Skeletal muscle satellite cell (primary cell): ENCODE measurements around the gene D2HGDH.
A peak's percentile ranks its signal among the peaks of the same experiment; 100 is the strongest.
"Not testable (repeated sequence)": the region's sequence is repeated elsewhere in the genome, so short reads cannot be mapped to it uniquely, and the experiment has no call there.

Experiments
- H3K27me3 ChIP-seq: 2 replicates; pipeline ENCODE4 v1.7.0; 2013; ENCODE audit warnings: low read length; ENCODE audit not compliant: control insufficient read depth, insufficient read depth
- H3K36me3 ChIP-seq: 2 replicates; pipeline ENCODE4 v1.7.0; 2013; ENCODE audit warnings: mild to moderate bottlenecking, control low read depth, low read length; ENCODE audit not compliant: insufficient read depth
- H3K4me1 ChIP-seq: 2 replicates; pipeline ENCODE4 v1.7.0; 2013; ENCODE audit warnings: low read length; ENCODE audit not compliant: control insufficient read depth, insufficient read depth
- H3K4me2 ChIP-seq: 2 replicates; pipeline ENCODE4 v1.7.0; 2013; ENCODE audit warnings: mild to moderate bottlenecking, low read length
- H3K4me3 ChIP-seq: 2 replicates; pipeline ENCODE4 v1.7.0; 2013; ENCODE audit warnings: low read length
- H3K9ac ChIP-seq: 2 replicates; pipeline ENCODE4 v1.7.0; 2013; ENCODE audit warnings: mild to moderate bottlenecking, low read depth, low read length, moderate library complexity
- H3K9me3 ChIP-seq: replicated peaks from 2 replicates; pipeline ENCODE4 v1.7.0; 2013; ENCODE audit warnings: mild to moderate bottlenecking, control low read depth, low read length

The D2HGDH gene

GRCh38 chr2:241773511-241774418, 39.3 kb downstream of the D2HGDH start:
- Histone ChIP-seq H3K4me2 (no peak overlapping the region), H3K9ac (no peak overlapping the region), H3K4me3 (no peak overlapping the region), H3K27me3 (peaks cover 6% of the 10 kb centered on the region), H3K36me3 (no peaks in the 10 kb centered on the region), H3K9me3 (no peaks in the 10 kb centered on the region), H3K4me1 (peaks cover 14% of the 10 kb centered on the region)

DNA sequence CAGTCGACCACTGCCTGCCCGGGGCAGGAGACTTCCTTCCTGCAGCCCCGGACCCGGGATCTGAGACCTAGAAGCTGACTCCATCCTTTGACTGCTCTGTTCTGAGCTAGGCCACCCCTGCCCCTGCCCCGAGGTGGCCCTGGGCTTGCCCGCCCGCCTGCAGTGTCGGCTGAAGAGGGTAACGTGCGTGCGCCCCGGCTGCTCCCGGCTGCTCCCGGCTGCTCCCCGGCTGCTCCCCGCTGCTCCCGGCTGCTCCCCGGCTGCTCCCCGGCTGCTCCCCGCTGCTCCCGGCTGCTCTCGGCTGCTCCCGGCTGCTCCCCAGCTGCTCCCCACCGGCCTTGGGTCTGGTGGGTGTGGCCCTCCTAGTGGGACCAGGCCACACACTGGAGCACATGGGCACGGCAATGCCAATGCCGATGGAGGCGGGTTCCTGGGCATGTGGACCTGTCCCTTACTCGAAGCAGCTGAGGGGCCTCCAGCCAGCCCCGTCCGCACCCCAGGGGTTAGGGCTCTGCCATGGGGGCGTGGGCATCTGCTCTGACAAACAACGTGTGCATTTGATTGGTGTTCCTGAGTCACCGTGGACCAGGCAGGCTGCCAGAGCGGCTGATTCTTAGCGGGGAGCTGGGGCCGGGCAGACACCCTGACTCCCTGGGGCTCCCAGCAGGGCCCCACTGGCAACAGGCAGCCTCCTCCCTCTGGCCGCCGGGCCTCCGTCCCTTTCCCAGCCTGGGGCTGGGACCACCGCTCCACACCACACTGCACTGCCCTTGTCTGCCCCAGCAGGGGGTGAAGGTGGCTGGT, 40.2 kb downstream of the D2HGDH start:
- Histone ChIP-seq H3K27me3 (peaks cover 6% of the 10 kb centered on the region), H3K4me3 (no peak overlapping the region), H3K9ac (no peak overlapping the region), H3K9me3 (no peaks in the 10 kb centered on the region), H3K4me1 (peaks cover 14% of the 10 kb centered on the region), H3K36me3 (no peaks in the 10 kb centered on the region), H3K4me2 (peak overlapping the region; percentile 11)

DNA sequence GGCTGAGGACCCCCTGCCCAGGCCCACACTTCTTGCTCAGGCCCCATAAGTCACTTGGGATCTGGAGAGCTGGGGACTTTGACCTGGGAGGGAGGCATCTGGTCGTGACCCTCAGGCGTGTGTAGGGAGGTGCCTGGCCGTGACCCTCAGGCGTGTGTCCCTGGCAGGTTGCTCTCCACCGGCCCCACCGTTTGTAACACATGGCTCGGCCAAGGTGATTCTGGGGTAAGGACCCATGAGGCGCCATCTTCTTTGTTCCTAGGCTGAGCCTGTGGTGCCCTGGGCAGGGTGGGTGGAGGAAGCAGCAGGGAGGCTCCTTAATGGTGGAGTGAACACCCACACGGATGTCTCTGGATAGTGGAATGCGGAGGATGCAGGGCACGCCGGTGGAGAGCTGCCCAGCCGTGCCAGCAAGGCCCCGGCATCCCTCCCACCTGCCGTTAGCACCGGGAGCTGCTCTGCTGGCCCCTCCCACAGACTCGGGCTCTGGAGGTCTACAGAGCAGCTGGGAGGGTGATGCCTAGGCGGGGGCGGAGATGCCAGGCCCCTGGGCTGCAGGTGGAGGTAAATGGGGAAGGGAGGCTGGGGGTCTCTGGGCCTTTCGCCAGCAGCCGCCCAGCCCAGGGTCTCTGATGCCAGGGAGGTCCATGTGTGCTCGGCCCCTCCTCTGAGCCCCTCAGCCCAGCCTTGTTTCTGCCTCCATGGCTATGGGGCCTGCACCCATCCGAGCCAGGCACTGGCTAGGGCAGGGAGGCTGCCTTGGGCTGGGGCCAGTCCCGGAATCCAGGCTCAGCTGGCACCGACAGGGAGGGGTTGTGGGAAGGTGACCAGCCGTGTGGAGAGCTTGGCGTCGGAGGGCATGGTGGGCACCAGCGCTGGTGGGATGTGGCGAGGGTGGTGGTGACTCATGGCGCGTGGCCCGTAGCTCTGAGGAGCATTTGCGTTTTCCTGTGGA, 41.1 kb downstream of the D2HGDH start:
- H3K36me3 ChIP-seq: no peaks in the 10 kb centered on the region
- H3K27me3 ChIP-seq: peaks cover 6% of the 10 kb centered on the region
- H3K9ac ChIP-seq: no peak overlapping the region
- H3K4me2 ChIP-seq: peak overlapping the region; percentile 11
- H3K4me1 ChIP-seq: peaks cover 14% of the 10 kb centered on the region
- no peak overlapping the region for H3K4me3 ChIP-seq
- no peaks in the 10 kb centered on the region for H3K9me3 ChIP-seq

- no peak within 1 kb of the TSS for H3K9ac ChIP-seq
- peaks cover 6% of the 10 kb centered on the region for H3K27me3 ChIP-seq
- no peaks in the 10 kb centered on the region for H3K36me3 ChIP-seq
- peaks cover 14% of the 10 kb centered on the region for H3K4me1 ChIP-seq
- no peaks in the 10 kb centered on the region for H3K9me3 ChIP-seq
- H3K4me3 ChIP-seq: no peak within 1 kb of the TSS
- no peak within 1 kb of the TSS for H3K4me2 ChIP-seq
These were observed 42.1 kb downstream of the D2HGDH start, which contains the start of gene GAL3ST2 for GRCh38 chr2:241776336-241777169. Gene GAL3ST2, plus strand, starts transcription at chr2:241776822. Its CDS starts 134 bp downstream, at chr2:241776956.

DNA sequence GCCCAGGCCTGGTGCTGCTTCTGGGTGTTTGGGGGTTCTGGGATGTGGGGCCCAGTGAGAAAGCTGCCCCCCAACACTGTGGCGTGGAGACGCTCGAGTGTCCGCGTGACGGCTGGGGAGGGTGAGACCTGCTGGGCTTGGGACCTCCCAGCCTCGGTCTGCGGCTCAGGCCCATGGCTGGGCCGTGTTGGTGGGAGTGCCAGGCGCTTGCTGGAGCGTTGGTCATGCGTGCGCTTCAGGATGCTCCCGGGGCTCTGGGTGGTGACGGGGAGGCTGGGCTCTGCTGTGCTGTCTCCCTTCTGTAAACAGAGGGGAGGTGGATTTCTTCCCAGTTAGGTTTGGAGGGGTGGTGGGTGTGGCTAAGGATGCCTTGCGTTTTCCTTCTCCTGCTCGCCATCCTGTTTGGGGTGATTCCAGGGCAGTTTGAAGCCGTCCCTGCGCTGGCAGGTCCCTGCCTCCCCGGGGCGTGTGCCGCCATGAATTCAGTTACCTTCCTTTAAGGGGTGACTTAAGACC, 42.8 kb downstream of the D2HGDH start:
- Histone ChIP-seq H3K9me3 (no peaks in the 10 kb centered on the region), H3K27me3 (peaks cover 6% of the 10 kb centered on the region), H3K9ac (no peak overlapping the region), H3K36me3 (no peaks in the 10 kb centered on the region), H3K4me1 (peaks cover 14% of the 10 kb centered on the region), H3K4me2 (no peak overlapping the region), H3K4me3 (no peak overlapping the region)

DNA sequence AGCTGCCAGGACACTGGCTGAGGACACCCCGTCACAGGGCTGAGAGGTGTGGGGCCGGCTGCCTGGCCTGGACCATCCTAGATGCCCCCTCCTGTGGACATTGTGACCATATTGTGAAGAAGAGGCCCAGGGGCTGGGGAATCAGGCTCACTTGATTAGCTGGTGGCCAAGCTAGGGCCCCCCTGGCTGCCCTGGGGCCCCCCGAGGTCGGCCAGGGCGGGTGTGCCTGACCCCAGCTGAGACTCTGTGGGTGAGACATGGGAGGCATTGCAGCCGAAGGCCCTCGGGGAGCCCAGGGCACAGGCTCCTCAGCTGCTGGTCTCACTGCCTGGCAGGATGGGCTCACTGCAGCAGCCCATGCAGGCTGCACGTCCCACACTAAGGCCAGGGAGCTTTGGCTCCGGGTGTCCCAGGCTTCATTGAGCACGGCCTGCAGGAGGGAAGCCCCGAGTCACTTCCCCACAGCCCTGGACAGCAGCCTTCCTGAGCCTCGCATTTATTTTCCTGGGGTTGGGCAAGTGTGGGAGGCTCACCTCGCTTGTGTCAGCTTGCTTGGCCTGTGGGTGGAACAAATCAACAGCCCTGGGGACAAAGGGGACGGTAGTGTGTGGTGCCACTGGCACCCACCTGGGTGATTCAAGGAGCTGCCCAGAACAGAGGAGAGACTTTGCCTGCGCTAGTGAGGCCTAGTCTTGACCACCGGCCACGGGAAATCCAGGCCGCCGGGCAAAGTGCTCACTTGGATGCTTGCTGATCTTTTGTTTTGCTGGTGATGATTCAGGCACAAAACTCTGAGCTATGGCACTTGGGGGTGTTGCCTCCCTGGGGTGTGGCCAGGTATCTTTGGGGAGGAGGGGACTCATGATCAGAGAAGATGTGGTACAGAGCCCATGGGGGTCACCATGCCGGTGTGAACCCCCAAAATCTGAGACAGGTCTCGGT, 43.5 kb downstream of the D2HGDH start:
- H3K36me3 ChIP-seq: no peaks in the 10 kb centered on the region
- peaks cover 14% of the 10 kb centered on the region for H3K4me1 ChIP-seq
- H3K9ac ChIP-seq: no peak overlapping the region
- H3K4me2 ChIP-seq: no peak overlapping the region
- no peak overlapping the region for H3K4me3 ChIP-seq
- H3K27me3 ChIP-seq: peaks cover 6% of the 10 kb centered on the region
- no peaks in the 10 kb centered on the region for H3K9me3 ChIP-seq

- H3K9ac ChIP-seq: no peak overlapping the region
- H3K9me3 ChIP-seq: no peaks in the 10 kb centered on the region
- no peaks in the 10 kb centered on the region for H3K36me3 ChIP-seq
- H3K4me1 ChIP-seq: no peaks in the 10 kb centered on the region
- peaks cover 3% of the 10 kb centered on the region for H3K27me3 ChIP-seq
- H3K4me3 ChIP-seq: no peak overlapping the region
- no peak overlapping the region for H3K4me2 ChIP-seq
These were observed 46.6 kb downstream of the D2HGDH start for GRCh38 chr2:241780939-241781569.

GRCh38 chr2:241782053-241782452, 47.6 kb downstream of the D2HGDH start:
- H3K4me3 ChIP-seq, H3K36me3 ChIP-seq, H3K27me3 ChIP-seq, H3K4me2 ChIP-seq, H3K4me1 ChIP-seq, H3K9ac ChIP-seq, H3K9me3 ChIP-seq: not testable (repeated sequence)

- Histone ChIP-seq H3K27me3 (peaks cover 35% of the 10 kb centered on the region), H3K36me3 (no peaks in the 10 kb centered on the region), H3K4me3 (no peak overlapping the region), H3K4me2 (no peak overlapping the region), H3K9ac (no peak overlapping the region), H3K4me1 (no peaks in the 10 kb centered on the region), H3K9me3 (no peaks in the 10 kb centered on the region)
These were observed 53.7 kb downstream of the D2HGDH start for GRCh38 chr2:241788135-241788534.
